Endothelial cell of umbilical vein (primary cell): ENCODE results near the gene PRDM2.

ENCODE experiments used
- GATA2 ChIP-seq: IDR thresholded peaks from 2 replicates; pipeline ENCODE4 v1.7.0; 2011; ENCODE audit warnings: low read depth, mild to moderate bottlenecking, moderate library complexity, mixed read lengths, low read length; ENCODE audit not compliant: insufficient read length, insufficient read depth
- POLR2A ChIP-seq: IDR thresholded peaks from 2 replicates; pipeline ENCODE4 v1.6.1; 2012; ENCODE audit warnings: low read depth, mild to moderate bottlenecking, control low read depth, low read length
- TF ChIP-seq, protein P1 (sequence below), 2 donors: IDR thresholded peaks; 1 replicate in 1 of 2; 2 replicates in 1 of 2; pipeline ENCODE4 v1.5.1; 2011; ENCODE audit warnings: low read length in 2 of 2, mild to moderate bottlenecking in 2 of 2, moderate library complexity in 2 of 2, control low read depth in 1 of 2, inconsistent platforms in 1 of 2, low read depth in 1 of 2; ENCODE audit not compliant: insufficient read depth in 1 of 2; ENCODE audit errors: extremely low read depth in 1 of 2

DNA sequence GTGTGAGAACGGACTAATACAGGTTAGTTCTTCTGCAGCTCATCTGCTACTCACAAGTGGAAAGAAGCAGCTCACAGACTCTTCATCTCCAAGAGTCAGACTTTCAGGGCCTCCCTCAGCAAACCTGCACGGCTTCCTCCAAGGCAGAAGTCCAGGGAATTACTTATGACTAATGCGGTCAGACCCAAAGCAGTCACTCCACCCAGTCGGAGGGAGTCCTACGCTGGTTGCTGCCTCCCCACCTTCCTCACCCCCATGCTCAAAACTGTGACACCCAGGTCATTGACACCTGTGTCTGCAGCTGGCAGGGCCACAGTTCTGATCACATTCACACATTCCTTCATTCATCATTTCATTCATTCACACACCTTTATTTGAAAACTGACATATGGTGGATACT, 38.4 kb upstream of the PRDM2 start:
- TF ChIP-seq, protein P1, sequence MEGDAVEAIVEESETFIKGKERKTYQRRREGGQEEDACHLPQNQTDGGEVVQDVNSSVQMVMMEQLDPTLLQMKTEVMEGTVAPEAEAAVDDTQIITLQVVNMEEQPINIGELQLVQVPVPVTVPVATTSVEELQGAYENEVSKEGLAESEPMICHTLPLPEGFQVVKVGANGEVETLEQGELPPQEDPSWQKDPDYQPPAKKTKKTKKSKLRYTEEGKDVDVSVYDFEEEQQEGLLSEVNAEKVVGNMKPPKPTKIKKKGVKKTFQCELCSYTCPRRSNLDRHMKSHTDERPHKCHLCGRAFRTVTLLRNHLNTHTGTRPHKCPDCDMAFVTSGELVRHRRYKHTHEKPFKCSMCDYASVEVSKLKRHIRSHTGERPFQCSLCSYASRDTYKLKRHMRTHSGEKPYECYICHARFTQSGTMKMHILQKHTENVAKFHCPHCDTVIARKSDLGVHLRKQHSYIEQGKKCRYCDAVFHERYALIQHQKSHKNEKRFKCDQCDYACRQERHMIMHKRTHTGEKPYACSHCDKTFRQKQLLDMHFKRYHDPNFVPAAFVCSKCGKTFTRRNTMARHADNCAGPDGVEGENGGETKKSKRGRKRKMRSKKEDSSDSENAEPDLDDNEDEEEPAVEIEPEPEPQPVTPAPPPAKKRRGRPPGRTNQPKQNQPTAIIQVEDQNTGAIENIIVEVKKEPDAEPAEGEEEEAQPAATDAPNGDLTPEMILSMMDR (IDR thresholded peaks at IDR 0.05; ENCODE audit: extremely low read depth in 1 of 2, insufficient read depth in 1 of 2, low read depth in 1 of 2, low read length in 2 of 2) = no peak
- TF ChIP-seq GATA2 (no peak), POLR2A (no peak)
